KOPT-K1 (cell line): ENCODE measurements around the gene DNALI1.
"Not testable (repeated sequence)": the region's sequence is repeated elsewhere in the genome, so short reads cannot be mapped to it uniquely, and the experiment has no call there.

Experiments
- H3K27ac ChIP-seq: fragments of 200-600 bp; sonication (generic); 2 replicates; pipeline ENCODE4 v1.5.1; 2016; ENCODE audit warnings: antibody characterized with exemption, mild to moderate bottlenecking, low read depth, low read length; ENCODE audit not compliant: poor library complexity, severe bottlenecking
- H3K36me3 ChIP-seq: fragments of 200-600 bp; sonication (generic); 2 replicates; pipeline ENCODE4 v1.5.1; 2017; ENCODE audit warnings: antibody characterized with exemption, mild to moderate bottlenecking, low read length, moderate library complexity; ENCODE audit not compliant: insufficient read depth
- H3K9me3 ChIP-seq: fragments of 200-600 bp; sonication (generic); 2 replicates; pipeline ENCODE4 v1.5.1; 2017; ENCODE audit warnings: antibody characterized with exemption, low read length, mild to moderate bottlenecking; ENCODE audit not compliant: insufficient read depth, poor library complexity, severe bottlenecking

DNALI1 gene

DNA sequence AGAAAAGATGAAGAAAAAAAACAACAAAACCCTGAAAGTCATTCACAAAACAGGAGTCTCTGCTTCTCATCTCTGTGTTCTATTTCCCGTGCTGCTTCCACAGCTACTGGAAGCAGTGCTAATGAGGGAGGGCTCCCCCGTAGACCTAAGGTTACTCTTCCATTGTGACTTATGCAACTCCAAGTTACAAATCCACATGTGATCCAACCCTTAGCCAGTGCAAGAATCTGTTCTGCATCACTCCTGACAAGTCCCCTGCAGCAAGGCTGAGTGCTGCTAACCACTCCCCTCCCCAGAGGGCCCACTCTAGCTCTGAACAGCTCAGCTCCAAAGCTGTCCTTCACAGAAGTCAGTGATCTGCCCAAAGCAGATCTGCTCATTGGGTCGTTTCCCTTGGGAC is 10.3 kb downstream of the DNALI1 start:
- H3K27ac ChIP-seq = no peak overlapping the region
- H3K9me3 ChIP-seq = no peaks in the 10 kb centered on the region
- H3K36me3 ChIP-seq = peaks cover 93% of the 10 kb centered on the region

DNA sequence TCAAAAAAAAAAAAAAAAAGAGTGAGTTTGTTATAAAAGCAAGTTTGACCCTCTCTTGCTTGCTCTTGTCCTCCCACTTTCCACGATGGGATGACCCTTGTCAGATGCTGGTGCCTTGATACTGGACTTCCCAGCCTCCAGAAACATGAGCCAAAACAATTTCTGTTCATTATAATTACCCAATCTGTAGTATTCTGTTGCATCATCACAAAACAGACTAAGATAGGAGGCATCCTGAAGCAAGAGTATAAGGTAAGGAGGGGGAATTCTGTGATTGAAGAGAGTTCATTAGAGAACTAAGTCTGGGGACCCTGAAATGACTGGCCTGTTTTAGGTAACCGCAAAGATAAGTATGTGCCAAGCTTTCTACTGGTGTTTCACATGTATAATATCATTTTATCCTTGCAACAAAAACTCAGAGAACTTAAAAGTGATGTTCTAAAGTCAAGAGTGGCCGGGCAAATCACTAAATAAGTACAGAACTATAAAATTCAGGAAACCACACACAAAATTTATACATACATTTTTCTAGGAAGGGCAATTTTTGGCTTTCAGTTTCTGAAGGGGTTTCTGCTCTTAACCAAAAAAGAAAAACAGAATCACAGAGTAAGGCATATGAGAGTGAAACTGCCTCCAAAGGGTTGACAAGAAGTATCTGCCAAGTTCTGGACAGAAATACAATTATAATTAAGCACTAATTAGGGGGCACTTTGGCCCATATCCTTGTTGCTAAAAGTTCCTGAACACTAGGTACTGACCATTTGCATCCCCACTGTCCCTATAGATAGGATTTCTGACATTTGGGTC is 14.0 kb downstream of the DNALI1 start:
- H3K27ac ChIP-seq = no peak overlapping the region
- H3K9me3 ChIP-seq = no peaks in the 10 kb centered on the region
- H3K36me3 ChIP-seq = peaks cover 99% of the 10 kb centered on the region

DNA sequence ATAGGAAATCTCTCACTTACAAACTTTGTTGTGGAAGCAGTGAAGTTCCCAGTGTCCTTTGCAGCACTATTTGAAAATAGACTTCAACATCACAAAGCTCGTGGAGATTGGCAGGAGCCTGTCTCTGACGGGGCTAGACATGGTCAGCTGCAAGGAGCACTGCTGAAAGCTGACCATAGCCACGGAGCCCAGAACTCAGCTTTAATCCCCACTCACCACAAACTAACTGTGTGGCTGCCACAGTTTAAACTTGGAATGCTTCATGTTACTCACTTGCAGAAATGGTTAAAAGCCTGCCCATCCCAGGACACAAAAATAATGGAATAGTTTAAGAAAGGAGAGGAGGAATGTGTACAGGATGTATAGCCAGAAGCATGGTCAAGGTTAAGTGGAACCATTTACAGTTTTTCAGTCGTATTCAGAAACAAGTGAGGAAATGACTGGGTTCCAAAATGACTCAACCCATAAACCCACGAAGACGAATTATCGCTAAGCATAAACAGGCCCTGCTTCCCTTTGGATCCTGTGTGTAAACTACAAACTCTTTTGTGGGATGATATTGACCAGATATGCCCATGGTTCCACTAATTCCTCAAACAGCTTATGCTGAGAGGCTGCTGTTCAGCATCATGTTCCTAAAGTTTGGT is 18.2 kb downstream of the DNALI1 start:
- peaks cover 98% of the 10 kb centered on the region for H3K36me3 ChIP-seq
- no peak overlapping the region for H3K27ac ChIP-seq
- no peaks in the 10 kb centered on the region for H3K9me3 ChIP-seq

DNA sequence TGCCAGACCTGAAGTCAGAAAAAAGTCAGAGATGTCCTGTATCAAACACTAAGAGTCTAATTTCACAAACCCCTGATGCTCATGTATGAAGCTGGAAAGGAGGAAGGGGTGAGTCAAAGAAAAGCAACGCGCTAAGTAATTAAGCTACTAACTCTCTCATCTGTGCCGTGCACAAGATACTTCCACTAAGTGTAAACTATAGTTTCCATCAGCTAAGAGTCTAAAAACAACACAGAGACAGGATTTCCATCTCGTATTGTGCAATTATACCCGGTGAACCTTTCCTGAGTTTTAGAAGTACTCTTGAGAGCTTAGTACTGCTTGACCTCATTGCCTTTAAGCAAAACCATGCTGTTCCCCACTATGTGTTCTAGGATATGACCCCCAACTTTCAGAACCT is 19.0 kb downstream of the DNALI1 start:
- Histone ChIP-seq H3K9me3 (no peaks in the 10 kb centered on the region), H3K27ac (no peak overlapping the region), H3K36me3 (peaks cover 98% of the 10 kb centered on the region)

DNA sequence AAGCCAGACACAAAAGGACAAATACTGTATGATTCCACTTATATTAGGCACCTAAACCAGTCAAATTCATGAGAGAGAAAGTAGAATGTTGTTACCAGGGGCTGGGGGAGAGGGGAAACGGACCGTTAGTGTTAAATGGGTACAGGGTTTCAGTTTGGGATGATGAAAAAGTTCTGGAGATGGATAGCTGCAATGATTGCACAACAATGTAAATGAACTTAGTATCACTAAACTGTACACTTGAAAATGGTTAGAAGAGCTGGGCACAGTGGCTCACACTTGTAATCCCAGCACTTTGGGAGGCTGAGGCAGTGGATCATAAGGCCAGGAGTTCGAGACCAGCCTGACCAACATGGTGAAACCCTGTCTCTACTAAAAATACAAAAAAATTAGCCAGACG is 27.8 kb downstream of the DNALI1 start:
- not testable (repeated sequence) for H3K27ac ChIP-seq, H3K9me3 ChIP-seq
- peaks cover 99% of the 10 kb centered on the region for H3K36me3 ChIP-seq

DNA sequence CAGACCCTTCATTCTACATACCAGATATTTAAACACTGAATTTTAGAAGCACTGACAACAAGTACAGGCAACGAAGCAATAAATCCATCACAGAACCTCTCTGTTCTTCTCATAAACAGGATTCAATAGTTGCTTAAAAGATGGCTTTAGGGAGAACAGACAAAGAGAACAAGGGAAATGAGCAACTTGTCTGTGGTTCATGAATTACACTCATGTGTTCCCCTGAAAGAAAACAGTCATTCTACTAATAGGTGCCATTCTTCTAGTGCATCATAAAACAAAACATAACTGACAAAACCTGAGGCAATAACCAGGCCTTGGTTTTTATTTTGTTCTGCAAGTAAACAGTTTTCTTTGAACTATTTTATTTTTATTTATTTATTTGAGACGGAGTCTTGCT is 32.2 kb downstream of the DNALI1 start:
- H3K36me3 ChIP-seq = peaks cover 96% of the 10 kb centered on the region
- no peaks in the 10 kb centered on the region for H3K9me3 ChIP-seq
- H3K27ac ChIP-seq = no peak overlapping the region

DNA sequence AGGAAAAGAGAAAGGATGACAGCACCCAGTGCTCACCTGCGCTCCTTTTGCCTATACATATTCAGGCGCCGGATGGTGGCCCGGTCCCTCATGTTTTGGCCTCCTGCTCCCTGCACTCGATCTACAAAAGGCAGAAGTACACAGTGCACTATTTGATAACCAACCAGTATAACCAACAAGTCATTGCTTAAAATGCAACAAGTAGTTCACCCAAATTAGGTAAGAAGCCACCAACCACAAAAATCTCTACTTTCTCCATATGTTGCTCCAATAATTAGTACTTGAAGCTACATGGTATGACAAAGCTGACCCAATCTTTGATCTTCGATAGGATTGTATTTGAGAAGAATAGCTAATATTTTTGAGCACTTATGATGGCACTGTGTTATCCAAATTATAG is 37.0 kb downstream of the DNALI1 start:
- H3K36me3 ChIP-seq = peaks cover 48% of the 10 kb centered on the region
- H3K9me3 ChIP-seq = no peaks in the 10 kb centered on the region
- no peak overlapping the region for H3K27ac ChIP-seq

DNA sequence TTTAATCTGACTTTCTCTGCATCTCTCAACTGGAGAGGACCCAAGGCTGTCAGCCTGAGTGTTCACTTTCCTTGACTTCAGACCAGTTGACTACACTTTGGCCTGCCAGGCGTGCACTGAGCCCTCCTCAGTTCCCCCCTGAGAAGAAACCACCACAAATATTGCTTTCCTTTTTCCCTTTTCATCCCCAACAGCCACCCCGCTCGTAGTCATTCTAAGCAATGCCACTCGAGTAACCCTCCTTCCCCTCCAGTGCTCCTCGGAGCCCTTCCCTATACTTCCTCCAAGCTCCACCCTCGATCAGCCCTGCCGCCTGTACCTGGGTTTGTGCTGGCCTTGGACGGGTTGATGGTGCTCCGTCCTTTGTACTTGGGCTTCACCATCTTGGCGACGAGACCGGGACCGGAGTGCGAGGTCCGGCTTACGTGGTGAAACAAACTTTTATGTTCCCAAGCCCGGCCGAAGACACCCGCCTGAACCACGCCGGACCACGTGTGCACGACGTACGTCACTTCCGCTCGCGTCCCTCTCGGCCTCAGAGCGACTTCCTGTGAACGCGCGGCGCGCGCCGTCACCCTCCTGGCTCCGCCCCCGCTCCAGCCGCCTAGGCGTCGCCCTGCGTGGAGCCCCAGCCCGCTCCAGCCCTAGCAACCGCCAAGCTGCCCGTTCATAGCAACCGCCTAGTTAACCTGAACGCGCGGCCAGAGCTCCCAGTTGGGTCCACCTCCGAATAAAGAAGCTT is 38.9 kb downstream of the DNALI1 start, which contains the start of gene GNL2:
TSS of gene GNL2 (minus strand) at position 498 of the 742 bp plus-strand sequence. CDS start at position 383, 115 bp downstream.
- peaks cover 30% of the 10 kb centered on the region for H3K36me3 ChIP-seq
- H3K9me3 ChIP-seq = no peaks in the 10 kb centered on the region
- peak within 1 kb of the TSS; percentile 71 for H3K27ac ChIP-seq

DNA sequence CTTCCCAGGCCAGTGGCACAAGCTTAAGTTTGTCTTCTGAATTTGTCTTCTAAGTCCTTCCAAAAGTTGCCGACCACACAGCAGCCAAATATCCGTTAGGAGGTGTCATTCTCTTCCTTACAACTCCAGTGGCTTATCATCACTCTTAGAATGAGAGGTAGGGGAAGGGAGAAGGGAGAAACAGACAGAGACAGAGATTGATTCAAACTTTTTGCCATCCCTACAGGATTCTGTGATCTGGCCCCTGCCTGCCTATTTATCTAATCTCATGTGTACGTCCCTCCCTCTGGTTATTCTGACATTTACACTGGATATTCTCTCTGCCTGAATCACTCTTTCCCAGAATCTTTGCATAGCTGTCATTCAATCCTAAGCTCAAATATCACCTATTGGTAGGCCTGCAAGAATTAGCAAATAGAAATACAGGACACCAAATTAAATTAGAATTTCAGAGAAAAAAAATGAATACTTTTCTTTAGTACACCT is 39.5 kb downstream of the DNALI1 start:
- no peaks in the 10 kb centered on the region for H3K9me3 ChIP-seq
- H3K36me3 ChIP-seq = peaks cover 24% of the 10 kb centered on the region
- no peak overlapping the region for H3K27ac ChIP-seq

DNA sequence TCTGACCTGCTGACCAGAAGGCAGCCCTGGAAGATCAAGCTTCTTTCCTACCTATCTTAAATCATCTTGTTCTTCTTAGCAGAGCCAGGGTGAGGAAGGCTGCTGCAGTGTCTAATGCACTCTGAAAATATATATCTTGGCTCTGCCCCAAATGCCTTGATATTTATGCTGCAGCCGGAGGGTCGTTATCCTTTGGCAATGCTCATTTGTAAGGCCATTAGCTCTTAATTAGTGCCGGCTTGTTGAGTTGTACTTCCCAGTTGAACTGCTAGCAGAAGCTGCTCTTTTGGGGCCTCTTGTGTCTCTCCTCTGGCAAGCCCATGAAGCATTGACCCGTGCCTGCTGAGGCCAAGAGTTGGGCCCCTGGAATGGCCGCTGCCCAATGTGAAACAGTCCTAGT is 43.2 kb downstream of the DNALI1 start:
- Histone ChIP-seq H3K36me3 (no peaks in the 10 kb centered on the region), H3K27ac (no peak overlapping the region)

DNA sequence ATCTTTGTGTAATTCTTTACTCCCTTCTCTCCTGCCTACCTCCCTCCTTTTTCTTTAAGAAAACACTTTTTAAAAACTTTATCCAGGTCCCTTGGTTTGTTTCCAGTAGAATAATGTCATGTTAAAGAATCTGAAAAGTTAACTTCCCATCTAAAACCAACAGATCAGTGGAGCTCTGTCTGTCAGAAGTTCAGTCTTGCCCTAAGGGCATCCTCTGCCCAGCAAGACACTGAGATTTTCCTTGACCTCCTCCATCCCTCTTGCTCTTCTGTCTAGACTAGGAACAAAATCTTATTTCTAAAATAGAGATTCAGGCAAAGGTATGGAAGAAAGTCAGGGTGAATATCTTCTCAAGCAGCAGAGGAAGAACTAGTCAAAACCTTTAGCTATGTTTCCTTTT is 44.7 kb downstream of the DNALI1 start:
- H3K36me3 ChIP-seq = no peaks in the 10 kb centered on the region
- no peak overlapping the region for H3K27ac ChIP-seq
- H3K9me3 ChIP-seq = no peaks in the 10 kb centered on the region

More for the DNA sequence above, 43.2 kb downstream of the DNALI1 start:
- H3K9me3 ChIP-seq = no peaks in the 10 kb centered on the region

DNA sequence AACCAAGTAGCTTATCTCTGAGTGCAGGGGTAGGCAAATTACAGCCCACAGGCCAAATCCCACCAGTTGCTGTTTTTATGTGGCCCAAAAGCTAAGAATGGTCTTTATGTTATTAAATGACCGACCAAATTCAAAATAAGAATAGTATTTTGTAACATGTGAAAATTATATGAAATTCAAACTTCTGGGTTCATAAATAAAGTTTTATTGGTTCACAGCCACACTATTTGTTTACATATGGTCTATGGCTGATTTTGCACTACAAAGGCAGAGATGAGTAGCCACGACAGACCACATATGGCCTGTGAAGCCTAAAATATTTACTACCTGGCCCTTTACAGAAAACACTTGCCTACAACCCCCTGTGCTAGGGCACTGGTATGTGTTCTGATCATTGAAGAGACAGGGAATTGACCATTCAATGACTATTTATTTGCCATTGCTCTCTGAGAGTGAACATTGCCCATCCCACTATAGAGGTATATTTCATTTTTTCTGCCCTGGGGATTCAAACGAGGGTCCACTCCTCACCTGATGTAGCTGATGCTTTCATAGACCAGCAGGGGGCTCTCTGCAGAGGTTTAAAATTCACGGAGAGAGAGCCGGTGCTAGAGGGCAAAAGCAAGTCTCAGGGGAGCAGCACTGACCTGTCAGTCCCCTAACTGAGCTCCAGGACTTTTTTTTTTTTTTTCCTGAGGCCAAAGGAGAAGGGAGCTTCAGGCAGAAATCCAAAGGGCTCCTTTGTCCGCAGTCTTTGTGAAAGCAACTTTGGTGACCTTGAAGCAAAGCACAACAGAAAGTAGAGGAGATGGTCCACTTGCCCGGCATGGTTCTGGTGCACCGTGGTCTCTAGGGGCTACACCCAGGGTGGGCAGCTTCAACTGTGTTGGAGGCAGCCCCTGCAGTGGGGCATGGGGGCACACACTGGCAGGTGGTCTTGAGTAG is 46.3 kb downstream of the DNALI1 start:
- H3K27ac ChIP-seq = no peak overlapping the region
- H3K9me3 ChIP-seq = no peaks in the 10 kb centered on the region
- H3K36me3 ChIP-seq = no peaks in the 10 kb centered on the region

DNA sequence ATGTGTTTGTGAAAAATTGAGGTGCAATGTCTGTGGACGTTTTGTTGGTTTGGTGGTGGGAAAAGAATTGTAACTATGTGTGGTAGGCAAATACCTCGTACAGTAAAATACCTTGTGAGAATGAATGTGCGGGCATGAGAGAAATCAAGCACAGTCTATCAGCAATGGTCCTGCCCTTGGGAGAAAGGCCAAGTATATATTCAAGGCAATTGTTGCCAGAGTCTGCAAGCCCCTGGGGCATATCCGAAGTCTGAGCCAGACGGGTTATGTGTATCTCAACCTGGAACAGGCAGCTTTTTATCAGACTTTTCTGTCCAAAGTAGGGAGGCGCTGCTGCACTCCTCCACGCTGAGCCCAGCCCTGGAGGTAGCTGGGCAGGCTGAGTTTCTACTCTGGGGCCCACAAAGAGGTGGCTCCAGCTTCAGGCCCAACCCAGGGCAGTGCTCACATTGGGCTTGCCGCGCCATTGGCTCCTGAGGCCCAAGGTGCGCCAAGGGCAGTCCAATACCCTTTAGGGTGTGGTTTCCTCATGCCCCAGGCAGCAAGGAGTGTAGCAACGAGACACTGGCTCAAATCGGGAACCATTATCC is 48.4 kb downstream of the DNALI1 start:
- Histone ChIP-seq H3K36me3 (no peaks in the 10 kb centered on the region), H3K27ac (no peak overlapping the region), H3K9me3 (no peaks in the 10 kb centered on the region)

DNA sequence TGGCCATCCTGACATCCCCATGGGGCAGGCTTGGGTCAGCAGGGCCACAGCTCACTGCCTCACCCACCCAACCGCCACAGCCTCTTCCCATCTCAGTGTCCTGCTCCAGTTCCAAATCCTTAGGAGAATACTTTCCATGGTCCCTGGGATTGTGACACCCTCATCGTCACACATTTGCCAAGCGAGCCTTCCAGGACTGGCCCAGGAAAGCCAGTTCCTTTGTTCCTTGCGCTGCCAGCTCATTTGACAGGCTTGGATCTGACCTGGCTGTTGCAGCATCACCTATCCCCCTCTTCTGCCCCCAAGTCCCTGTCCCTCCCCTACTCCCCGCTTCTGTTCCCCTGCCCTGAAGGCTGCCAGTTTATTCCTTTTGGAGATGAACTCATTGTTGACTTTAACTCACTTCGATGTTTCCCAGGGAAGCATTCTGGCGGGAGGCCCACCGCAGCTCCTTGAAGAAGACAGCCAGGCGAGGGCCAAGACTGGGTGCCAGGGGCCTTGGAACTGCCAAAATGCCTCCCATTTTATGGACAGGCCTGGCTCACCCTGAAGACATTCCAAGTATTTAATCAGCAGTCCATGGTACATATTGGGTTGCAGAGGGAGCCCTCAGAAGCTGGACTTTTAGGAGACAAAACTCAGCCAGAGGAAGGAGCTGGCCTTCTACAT is 49.2 kb downstream of the DNALI1 start:
- Histone ChIP-seq H3K36me3 (no peaks in the 10 kb centered on the region), H3K9me3 (no peaks in the 10 kb centered on the region), H3K27ac (no peak overlapping the region)
